GM18517 (cell line): ENCODE data around the gene OPCML.

ENCODE experiments used
- ATAC-seq: cut with Tn5 transposase; IDR thresholded peaks from one replicate; pipeline ENCODE4 v1.9.1; 2021; ENCODE audit warnings: mild to moderate bottlenecking, moderate library complexity; ENCODE audit not compliant: unreplicated experiment

The OPCML gene

DNA sequence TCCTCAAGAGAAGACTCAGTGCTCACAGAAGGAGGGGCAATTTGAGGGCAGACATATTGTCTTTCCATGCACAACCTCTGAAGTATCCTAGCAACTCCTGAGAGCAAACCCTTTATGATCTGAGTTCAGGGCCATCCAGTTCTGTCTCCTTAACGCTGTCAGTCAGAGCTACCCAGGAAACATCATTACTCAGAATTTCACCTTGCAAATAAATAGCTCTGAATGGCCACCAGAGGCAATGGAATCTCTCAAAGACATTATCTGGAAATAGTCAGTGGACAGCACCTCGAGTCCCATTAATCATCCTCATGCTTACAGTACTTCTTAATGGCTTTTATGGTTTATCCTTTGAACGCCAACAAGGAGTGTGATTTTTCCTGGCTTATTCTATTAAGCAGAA lies 656.1 kb downstream of the OPCML start:
- ATAC-seq = no peak

DNA sequence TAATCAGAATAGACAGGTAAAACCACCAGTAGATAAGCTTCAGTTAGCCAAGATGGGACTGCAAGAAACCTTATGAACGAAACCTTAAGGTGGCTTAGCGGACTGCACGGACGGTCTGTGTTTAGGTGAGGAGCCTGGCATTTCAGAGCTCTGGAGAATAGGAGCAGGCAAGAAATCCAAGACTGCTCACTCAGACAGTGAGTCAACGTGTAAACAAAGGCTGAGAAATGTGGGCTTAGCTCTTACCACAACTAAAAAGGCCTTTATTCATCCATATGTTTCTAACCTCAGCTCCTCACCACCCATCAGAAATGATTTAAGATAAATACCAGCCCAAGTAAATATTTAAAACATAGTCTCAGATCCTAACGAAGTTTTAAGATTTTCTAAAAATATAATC lies 657.7 kb downstream of the OPCML start:
- ATAC-seq = no peak

DNA sequence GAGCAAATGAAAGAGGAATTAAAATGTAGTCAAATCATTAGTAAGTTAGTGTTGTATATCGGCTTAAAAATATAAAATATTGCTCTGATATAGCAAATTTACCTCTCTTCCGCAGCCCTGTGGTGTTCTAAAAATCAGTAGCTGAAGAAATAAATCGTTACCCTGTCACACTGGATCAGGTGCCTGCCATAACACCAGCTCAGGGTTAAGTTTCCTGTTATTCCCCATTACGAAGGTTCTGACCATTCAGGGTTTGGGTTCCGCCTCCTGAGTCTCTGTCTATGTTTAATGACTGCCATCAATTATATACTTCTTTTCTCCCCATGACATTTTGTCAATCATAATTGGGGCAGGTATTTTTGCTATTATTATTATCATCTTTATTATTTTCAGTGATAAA lies 658.5 kb downstream of the OPCML start:
- ATAC-seq = no peak

DNA sequence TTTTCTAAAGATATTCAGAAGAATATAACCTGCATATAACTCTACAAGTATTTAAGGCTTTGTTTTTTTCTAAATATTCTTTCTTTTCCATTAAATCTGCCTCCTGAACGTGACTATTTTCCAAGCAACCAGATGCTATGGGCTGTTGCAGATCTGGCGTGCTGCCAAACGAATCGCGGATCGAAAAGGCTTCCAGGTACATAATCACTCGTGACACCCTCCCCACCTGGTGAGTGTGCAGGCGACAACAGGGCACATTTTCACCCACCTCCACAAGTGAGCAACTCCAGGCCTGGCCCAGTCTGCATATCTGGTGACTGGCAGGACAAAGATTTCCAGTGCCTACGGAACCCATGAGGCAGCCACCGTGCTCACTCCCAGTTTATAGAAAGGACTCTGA lies 660.1 kb downstream of the OPCML start:
- ATAC-seq = no peak

DNA sequence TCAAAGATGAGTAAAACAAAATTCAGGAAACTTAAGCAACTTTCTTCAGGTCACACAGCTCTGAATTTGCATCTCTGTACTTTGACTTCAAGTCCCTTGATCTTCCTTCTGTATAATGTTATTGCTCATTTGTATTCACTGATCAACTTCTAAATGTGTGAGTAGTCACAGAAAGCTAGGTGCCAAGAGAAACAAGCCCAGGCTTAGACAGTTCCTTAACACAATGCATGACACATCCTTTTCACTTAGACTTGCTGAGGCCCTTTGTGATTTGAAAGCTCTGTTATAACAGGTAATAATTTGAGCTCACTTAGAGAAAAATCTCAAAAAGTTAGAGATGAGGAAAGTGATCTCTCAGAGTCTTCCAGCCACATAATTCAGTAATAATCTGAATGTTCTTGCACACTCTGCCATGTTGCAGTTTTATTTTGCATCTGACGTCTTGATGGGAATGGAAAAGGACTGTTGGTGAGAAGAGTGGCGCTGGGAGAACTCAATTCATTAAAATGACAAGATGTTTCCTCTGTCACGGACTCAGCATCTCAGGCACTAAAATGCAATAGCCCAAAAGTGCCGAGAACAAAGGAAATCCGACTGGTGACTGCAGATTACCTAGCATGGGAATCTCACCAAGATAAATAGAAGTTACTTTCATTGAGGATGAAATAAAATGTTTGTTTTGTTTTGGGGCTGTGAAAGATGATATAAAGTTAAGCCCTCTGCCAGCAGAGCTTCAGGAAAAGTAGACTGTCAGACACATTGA lies 665.3 kb downstream of the OPCML start:
- no peak for ATAC-seq

DNA sequence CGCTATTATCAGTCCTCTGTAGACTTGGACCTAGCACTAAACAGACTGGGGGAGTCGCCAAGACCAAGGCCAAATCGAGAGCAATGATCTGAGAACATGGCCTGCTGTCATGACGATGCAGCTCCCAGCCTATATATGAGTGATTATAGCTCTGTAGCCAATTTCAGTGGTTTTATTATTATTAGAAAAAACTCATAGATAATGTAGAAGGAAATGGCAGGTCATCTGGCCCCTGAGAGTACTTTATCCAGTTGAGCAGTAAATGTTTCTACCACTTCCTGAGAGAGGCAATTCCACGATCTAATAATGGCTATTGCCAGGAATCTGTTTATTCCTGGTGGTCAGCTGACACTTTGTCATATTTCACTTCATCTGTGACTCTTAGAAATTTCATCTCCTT lies 666.7 kb downstream of the OPCML start:
- ATAC-seq = no peak

DNA sequence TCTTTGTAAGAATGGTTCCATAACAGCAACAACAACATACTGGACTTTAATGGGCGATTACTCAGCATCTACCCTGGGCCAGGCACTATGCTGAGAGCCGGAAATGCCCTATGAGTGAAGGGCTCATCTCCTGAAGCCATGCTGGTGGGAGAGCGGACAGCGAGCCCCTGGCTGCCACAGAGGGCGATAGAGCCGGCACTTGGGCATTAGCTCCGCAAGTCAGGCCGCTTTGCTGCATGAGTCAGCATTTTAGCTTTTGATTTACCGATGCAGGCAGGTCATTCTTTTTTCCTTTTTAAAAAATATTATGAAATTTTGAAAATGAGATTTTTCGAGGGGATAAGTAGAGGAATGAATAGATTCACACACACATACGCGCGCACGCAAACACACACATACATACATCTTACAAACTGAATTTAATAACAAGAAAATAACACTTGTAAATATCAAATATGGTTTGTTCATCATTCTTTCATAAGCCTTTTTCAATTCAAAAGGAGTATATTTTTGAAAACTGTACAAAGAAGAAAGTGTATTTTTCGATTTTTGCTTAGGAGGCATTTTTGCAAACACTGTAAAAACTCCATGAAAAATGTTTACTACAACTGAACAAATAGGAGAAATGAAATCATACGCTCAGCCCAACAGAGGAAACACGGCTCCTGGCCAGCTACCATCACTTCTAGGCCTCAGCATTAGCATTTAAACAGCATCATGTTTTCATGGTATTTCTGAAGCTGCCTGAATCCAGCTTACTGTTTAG lies 667.3 kb downstream of the OPCML start:
- ATAC-seq = no peak

DNA sequence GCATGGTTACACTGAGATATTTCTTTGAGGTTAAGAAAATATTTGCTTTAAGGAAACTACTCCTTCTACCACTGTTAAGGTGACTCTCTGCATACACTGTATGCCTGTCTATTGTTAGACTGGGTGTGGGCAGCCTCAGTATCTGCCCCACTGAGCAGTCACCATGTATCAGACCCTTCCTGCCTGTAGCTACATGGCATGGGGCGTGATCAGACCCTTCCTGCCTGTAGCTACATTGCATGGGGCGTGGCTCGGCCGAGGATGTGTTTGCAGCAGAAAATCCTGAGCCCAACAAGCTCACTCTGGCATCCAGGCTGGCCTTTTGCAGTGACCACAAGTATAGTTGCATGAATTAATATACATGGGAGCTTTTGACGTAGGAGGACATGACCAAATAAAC lies 669.4 kb downstream of the OPCML start:
- ATAC-seq = no peak

DNA sequence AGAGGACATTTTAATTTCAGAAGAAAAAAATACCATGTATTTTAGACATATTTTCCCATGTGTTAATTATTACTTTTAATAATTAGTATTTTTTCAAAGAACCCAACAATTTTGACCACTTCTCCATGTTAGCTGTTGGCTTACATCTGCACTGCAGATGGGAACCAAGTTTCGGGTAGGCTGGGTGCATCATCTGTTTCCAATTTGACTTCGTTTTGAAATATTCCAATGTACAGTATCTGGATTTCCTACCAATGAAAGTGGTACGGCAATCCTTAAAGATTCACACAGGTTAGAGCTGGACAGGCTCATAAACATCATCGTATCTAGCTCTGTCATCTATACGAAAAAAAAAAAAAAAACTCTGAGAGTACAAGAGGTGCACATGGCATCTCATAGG lies 670.2 kb downstream of the OPCML start:
- no peak for ATAC-seq

DNA sequence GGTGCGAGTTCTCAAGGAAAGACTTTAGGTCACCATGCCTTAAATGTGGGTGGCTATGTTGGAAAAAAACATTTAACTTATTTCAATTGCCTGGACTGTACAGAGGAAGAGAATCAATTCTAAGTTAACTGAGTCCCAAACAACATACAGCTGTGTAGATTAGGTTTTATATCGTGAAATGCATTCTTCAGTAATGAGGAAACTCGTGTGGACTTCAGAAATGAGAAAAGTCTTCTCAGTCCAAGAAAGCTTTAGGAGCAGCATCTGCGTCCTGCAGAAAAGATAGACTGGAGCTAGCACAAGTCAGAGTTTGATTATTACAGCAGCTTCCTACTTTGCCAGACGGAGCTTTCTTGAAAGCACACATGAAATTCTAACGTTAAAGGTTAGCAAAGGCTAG lies 673.0 kb downstream of the OPCML start:
- no peak for ATAC-seq

DNA sequence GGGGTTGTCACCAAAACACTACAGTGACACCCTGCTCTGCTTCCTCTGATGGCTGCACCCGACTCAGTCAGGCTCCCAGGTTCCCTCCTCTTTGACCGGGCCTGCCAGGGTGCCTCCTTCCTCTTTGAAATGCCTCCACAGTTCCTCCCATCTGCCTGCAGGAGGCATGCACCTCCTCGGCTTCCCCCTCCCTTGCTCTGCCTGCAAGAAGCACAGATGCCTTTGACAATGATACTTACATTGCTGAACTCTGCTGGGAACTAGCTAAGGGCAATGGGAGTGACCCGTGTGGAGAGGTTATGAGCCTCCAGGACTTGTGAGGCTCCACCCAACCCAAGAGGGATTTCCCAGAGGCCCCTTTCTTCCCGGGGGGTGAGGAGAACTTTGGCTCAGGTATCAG lies 674.1 kb downstream of the OPCML start:
- no peak for ATAC-seq

DNA sequence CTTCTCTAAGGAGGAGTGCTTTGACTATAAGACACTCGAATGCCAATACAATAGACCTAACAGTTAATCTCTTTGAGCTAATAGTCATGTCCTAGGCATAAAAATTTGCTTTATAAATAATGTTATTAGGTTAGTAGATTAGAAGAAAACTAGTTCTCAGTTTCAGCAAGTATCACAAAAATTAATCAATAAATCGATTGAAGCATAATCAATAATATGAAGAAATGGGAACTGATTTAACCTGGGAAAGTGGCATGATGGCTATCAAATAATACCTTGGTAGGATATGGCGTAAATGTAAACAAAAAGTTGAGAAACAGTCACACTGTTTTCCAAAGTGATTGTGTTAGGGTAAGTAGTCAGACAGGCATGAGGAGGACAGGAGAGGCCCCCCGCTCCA lies 676.3 kb downstream of the OPCML start:
- ATAC-seq = no peak

DNA sequence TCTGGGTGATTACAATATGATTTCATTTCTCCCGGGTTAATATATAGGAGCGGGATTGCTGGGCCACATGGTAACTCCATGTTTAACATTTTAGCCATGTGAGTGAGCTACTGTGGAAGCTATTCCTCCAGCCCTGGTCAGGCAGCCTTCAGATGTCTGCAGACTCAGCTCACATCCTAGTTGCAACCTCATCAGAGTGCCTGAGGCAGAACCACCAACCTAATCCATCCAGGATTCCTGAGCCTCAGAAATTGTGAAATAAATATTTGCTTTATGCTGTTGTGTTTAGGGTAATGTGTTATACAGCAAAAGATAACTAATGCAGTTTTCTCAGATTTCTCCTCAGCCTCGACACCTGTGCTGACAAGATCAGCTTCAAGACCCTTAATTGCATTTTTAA lies 676.8 kb downstream of the OPCML start:
- ATAC-seq = no peak

DNA sequence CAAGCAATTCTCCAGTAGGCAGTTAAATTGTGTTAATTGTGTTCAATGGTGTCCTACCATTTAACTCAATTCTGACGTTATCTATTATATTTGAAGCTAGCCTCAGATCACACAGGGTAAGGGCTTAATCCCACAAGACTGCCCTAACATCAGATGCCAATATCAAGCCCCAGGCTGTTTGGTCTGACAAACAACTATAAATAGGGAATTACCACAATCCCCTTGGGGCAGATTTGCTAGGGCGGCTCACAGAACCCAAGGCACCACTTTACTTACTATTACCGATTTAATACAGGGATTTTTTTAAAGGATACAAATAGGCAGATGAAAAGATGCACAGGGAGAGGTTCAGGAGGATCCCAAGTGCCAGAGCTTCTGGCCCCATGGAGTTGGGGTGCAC lies 678.4 kb downstream of the OPCML start:
- ATAC-seq = no peak

DNA sequence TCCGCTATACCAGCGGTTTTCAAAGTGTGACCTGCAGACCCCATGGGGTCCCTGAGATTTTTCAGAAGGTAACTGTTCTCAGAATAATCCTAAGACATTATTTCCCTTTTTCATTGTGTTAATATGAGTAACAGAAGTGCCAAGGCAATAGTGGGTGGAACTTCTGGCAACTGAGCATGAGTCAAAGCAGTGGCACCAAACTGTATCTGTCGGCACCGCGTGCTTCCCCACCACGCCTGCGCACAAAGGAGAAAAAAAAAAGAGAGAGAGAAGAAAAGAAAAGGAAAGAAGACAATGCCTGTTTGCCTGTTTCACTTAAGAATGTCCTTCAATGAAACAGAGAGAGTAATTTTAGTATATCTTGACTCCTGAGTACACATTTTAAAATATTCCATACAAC lies 679.9 kb downstream of the OPCML start:
- ATAC-seq = no peak

DNA sequence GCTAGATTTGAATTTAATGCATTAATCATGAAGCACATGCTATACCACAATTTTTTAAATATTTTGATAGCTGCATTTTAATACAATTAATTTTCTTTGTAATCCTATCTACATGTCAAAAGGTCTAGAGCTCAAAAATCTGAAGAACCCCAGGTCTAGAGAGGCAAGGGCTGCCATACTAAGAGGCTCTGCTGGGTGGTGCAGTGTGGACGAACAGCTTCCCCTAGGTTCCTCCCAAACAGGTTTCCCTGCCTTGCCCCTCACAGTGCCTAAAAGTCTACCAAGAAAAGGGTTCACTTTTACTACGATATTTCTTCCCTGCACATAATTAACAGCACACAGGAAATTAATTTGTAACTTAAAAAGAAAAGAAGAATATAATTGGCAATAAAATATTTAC lies 681.1 kb downstream of the OPCML start:
- no peak for ATAC-seq

DNA sequence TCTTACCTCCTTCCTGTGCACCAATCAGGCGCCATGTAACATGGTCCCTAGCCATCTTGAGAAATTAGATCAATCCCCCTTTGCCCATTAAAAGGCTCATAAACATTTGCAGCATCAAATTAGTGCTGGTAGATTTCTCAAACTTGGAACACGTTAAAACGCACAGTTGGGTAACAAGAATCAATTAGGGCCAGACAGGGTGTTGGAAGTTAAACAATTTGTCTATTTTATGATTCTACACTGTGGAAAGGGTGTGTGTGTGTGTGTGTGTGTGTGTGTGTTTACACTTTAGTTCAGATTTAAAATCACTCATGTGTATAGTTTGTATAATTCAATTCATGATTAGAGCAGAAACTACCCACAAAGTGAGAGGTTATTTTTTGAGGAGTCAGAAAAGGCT lies 682.0 kb downstream of the OPCML start:
- ATAC-seq = no peak

DNA sequence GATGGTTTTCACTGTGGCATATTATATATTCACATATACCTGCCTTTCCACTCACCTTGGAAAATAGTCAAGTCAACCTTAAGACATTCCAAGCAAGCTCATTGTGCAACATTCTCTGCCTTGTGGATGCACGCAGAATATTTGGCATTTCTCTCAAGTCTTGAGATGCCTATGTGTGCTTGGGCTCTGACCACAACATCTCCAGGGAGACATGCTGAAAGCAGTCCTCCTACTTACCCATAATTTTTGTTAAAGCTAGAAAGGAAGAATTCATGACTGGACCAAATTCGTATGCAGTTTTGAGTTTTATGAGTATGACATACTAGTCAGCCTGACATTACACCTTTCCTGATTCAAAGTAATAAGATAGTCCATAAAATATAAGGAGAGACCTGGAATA lies 684.0 kb downstream of the OPCML start:
- no peak for ATAC-seq

DNA sequence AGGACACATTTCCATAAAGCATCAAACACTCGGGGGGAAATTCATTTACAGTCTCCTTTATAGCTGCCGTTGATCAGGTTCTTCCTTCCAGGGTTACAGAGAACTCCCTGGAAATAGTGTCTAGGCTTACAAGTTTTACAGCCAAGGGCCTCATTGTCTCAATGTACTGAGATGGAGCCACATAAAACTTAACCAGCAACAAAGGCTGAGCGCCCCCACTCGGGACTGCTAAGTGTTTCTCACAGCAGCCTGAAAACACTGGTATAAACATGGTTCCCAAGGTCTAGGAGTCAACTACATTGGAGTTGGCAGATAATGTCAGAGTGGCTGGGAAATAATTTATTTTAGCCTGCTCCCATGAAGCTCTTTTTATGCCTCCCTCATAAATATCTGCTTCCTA lies 686.2 kb downstream of the OPCML start:
- no peak for ATAC-seq

DNA sequence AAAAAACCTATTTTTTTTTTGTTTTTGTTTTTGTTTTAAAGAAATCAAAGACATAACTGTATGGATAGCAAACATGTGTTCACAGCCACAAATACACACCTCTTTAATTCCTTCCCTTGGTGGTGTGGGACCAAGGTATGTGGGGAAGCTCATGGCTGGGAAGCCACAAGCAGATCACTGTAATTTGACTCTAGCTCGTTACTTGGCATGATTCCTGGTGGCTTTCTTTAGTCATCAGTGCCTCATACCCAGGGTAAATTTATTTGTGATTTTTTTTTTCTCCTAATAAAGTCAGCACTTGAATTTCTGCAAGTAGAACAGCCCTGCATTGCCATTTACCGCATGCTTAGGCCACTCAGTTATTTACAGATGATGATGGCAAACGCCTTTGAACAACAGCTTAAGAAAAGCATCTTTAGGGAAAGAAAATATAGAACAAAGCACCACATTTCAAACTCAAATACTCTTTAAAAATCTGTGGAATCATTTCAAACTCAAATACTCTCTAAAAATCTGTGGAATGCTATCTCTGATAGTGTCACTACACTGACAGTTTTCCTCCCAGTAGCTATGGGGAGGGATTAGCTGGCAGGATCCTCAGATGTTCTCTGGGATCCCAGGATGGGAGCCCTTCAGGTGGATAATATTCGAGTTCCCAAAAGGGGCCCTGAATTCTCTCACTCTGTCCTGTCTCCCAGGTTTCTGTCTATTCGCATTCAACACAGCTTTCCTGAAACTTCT lies 687.2 kb downstream of the OPCML start:
- no peak for ATAC-seq

DNA sequence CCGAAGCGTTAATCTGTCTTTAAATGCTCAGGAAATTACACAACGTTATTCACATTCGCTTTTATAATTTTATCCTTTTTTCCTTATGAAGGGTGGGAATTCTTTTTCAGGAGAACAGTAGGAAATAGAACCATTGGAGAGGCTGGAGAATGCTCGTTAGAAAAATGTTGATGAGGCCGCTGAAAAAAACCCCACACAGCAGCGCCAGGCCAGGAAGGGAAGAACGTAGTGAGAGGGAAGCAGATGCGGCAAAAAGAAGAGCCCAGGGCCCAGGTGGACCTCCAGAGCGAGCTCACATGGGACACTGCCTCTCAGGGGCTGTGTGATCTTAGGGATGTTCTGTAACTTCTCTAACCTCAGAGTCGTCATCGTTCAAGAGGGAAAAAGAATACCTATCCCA lies 691.6 kb downstream of the OPCML start:
- ATAC-seq = no peak

DNA sequence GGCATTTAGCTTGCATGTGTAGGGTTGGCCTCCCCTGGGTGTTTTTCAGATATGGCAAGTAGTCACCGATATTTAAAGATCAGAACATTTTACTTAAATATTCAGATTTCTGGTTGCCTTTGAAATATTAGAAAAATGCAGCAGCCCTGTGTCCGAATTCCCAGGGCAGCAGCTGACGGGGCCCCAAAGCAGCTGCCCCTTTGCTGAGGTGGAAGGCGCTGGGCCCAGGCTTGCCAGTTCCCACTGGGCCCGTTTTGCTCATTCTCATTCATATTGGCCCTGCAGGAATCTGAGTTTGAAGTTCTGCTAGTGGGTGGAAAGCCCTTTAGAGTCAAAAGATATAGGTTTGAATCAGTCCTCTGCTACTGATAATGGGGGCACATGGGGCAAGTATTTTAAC lies 692.1 kb downstream of the OPCML start:
- no peak for ATAC-seq
